Stomach smooth muscle (tissue), 2 donors: ENCODE data around the gene NEUROD4.

Experiments used
- H3K27ac ChIP-seq: one replicate; pipeline ENCODE4 v1.7.0; 2013; ENCODE audit warnings: mild to moderate bottlenecking, low read length, inconsistent platforms
- H3K27me3 ChIP-seq, 2 donors: one replicate each; pipeline ENCODE4 v1.7.0; 2013; ENCODE audit warnings: low read length in 2 of 2; ENCODE audit not compliant: insufficient read depth in 2 of 2, control insufficient read depth in 1 of 2
- H3K36me3 ChIP-seq, 2 donors: one replicate each; pipeline ENCODE4 v1.7.0; 2013; ENCODE audit warnings: low read length in 2 of 2; ENCODE audit not compliant: control insufficient read depth in 2 of 2, insufficient read depth in 2 of 2
- H3K4me1 ChIP-seq: one replicate; pipeline ENCODE4 v1.7.0; 2013; ENCODE audit warnings: low read length; ENCODE audit not compliant: control insufficient read depth, insufficient read depth
- H3K4me3 ChIP-seq, 2 donors: one replicate each; pipeline ENCODE4 v1.7.0; 2013; ENCODE audit warnings: low read length in 2 of 2
- H3K9ac ChIP-seq, 2 donors: one replicate each; pipeline ENCODE4 v1.7.0; 2013; ENCODE audit warnings: low read length in 2 of 2, mild to moderate bottlenecking in 1 of 2
- H3K9me3 ChIP-seq, 2 donors: one replicate each; pipeline ENCODE4 v1.7.0; 2013; ENCODE audit warnings: low read length in 2 of 2; ENCODE audit not compliant: control insufficient read depth in 2 of 2
- donor health status: healthy.
- donor health status: Pancreatic carcinoma.

The NEUROD4 gene

GRCh38 chr12:55019784-55020183 is at the start of gene NEUROD4:
TSS of gene NEUROD4 (plus strand) at chr12:55019974. CDS start at chr12:55026440, 6,466 bp downstream.
- Histone ChIP-seq H3K27ac (no peak within 1 kb of the TSS), H3K27me3 (peaks cover 0 to 7% of the 10 kb centered on the region in 2 donors), H3K36me3 (no peaks in the 10 kb centered on the region), H3K4me3 (no peak within 1 kb of the TSS), H3K4me1 (no peaks in the 10 kb centered on the region), H3K9ac (no peak within 1 kb of the TSS), H3K9me3 (no peaks in the 10 kb centered on the region)

GRCh38 chr12:54970741-54971140 is 49.0 kb upstream of the NEUROD4 start:
- H3K9ac ChIP-seq: no peak overlapping the region
- no peak overlapping the region for H3K27ac ChIP-seq
- H3K9me3 ChIP-seq: no peaks in the 10 kb centered on the region
- no peaks in the 10 kb centered on the region for H3K4me1 ChIP-seq
- no peak overlapping the region for H3K4me3 ChIP-seq
- H3K27me3 ChIP-seq: no peaks in the 10 kb centered on the region
- no peaks in the 10 kb centered on the region for H3K36me3 ChIP-seq

GRCh38 chr12:54973556-54973955 is 46.2 kb upstream of the NEUROD4 start:
- Histone ChIP-seq H3K27me3 (no peaks in the 10 kb centered on the region), H3K4me1 (no peaks in the 10 kb centered on the region), H3K4me3 (no peak overlapping the region), H3K36me3 (no peaks in the 10 kb centered on the region), H3K27ac (no peak overlapping the region), H3K9ac (no peak overlapping the region), H3K9me3 (no peaks in the 10 kb centered on the region)

GRCh38 chr12:54974279-54974678 is 45.5 kb upstream of the NEUROD4 start:
- H3K36me3 ChIP-seq: no peaks in the 10 kb centered on the region
- no peaks in the 10 kb centered on the region for H3K27me3 ChIP-seq
- H3K4me1 ChIP-seq: no peaks in the 10 kb centered on the region
- H3K4me3 ChIP-seq: no peak overlapping the region
- no peaks in the 10 kb centered on the region for H3K9me3 ChIP-seq
- H3K27ac ChIP-seq: no peak overlapping the region
- no peak overlapping the region for H3K9ac ChIP-seq

- Histone ChIP-seq H3K36me3 (no peaks in the 10 kb centered on the region), H3K9ac (no peak overlapping the region), H3K27ac (no peak overlapping the region), H3K4me3 (no peak overlapping the region), H3K4me1 (no peaks in the 10 kb centered on the region), H3K27me3 (no peaks in the 10 kb centered on the region), H3K9me3 (no peaks in the 10 kb centered on the region)
These were observed 44.5 kb upstream of the NEUROD4 start for GRCh38 chr12:54975272-54975671.

- H3K9ac ChIP-seq: no peak overlapping the region
- H3K9me3 ChIP-seq: no peaks in the 10 kb centered on the region
- no peaks in the 10 kb centered on the region for H3K4me1 ChIP-seq
- no peaks in the 10 kb centered on the region for H3K36me3 ChIP-seq
- no peaks in the 10 kb centered on the region for H3K27me3 ChIP-seq
- no peak overlapping the region for H3K4me3 ChIP-seq
- H3K27ac ChIP-seq: no peak overlapping the region
These were observed 43.9 kb upstream of the NEUROD4 start for GRCh38 chr12:54975875-54976274.

GRCh38 chr12:54977155-54977554 is 42.6 kb upstream of the NEUROD4 start:
- Histone ChIP-seq H3K27me3 (no peaks in the 10 kb centered on the region), H3K4me3 (no peak overlapping the region), H3K9ac (no peak overlapping the region), H3K27ac (no peak overlapping the region), H3K4me1 (no peaks in the 10 kb centered on the region), H3K36me3 (no peaks in the 10 kb centered on the region), H3K9me3 (no peaks in the 10 kb centered on the region)

- no peaks in the 10 kb centered on the region for H3K36me3 ChIP-seq
- no peak overlapping the region for H3K27ac ChIP-seq
- no peaks in the 10 kb centered on the region for H3K4me1 ChIP-seq
- no peaks in the 10 kb centered on the region for H3K9me3 ChIP-seq
- H3K9ac ChIP-seq: no peak overlapping the region
- no peaks in the 10 kb centered on the region for H3K27me3 ChIP-seq
- H3K4me3 ChIP-seq: no peak overlapping the region
These were observed 41.9 kb upstream of the NEUROD4 start for GRCh38 chr12:54977857-54978256.

GRCh38 chr12:54980341-54980740 is 39.4 kb upstream of the NEUROD4 start:
- Histone ChIP-seq H3K27me3 (no peaks in the 10 kb centered on the region), H3K9me3 (no peaks in the 10 kb centered on the region), H3K9ac (no peak overlapping the region), H3K36me3 (no peaks in the 10 kb centered on the region), H3K4me3 (no peak overlapping the region), H3K27ac (no peak overlapping the region), H3K4me1 (no peaks in the 10 kb centered on the region)

- Histone ChIP-seq H3K4me3 (no peak overlapping the region), H3K9ac (no peak overlapping the region), H3K4me1 (no peaks in the 10 kb centered on the region), H3K9me3 (no peaks in the 10 kb centered on the region), H3K27ac (no peak overlapping the region), H3K27me3 (no peaks in the 10 kb centered on the region), H3K36me3 (no peaks in the 10 kb centered on the region)
These were observed 38.0 kb upstream of the NEUROD4 start for GRCh38 chr12:54981796-54982195.

GRCh38 chr12:54983536-54984101 is 36.2 kb upstream of the NEUROD4 start:
- Histone ChIP-seq H3K27ac (no peak overlapping the region), H3K27me3 (no peaks in the 10 kb centered on the region), H3K4me3 (no peak overlapping the region), H3K9me3 (no peaks in the 10 kb centered on the region), H3K9ac (no peak overlapping the region), H3K36me3 (no peaks in the 10 kb centered on the region), H3K4me1 (no peaks in the 10 kb centered on the region)
